T-helper 17 cell (primary cell): ENCODE data around the gene CATSPERE. TPM values are rescaled to one million over a fixed set of nuclear protein-coding genes. Genes with fewer than 3 reads are reported as not detected.
"Not testable (repeated sequence)": the region's sequence is repeated elsewhere in the genome, so short reads cannot be mapped to it uniquely, and the experiment has no call there.

Experiments used
- ATAC-seq: fragments of 150-1000 bp; cut with Tn5 transposase; 2 replicates; pipeline ENCODE4 v1.10.0; 2021; ENCODE audit warnings: mild to moderate bottlenecking, moderate library complexity
- DNase-seq, 3 donors: peaks; one replicate each; pipeline versions ENCODE4 v3.0.0 to v3.0.0-alpha.2; 2020 to 2021
- H3K9me3 ChIP-seq: one replicate; pipeline ENCODE4 v1.7.0; 2013; ENCODE audit warnings: low read length, mild to moderate bottlenecking; ENCODE audit not compliant: control insufficient read depth, poor library complexity, severe bottlenecking
- H3K27ac Mint-ChIP-seq: one replicate; pipeline ENCODE4 v1.8.0; 2022; ENCODE audit warnings: mild to moderate bottlenecking, moderate library complexity, mixed read lengths
- H3K27me3 Mint-ChIP-seq: one replicate; pipeline ENCODE4 v1.8.0; 2022; ENCODE audit warnings: mixed read lengths
- H3K36me3 Mint-ChIP-seq: one replicate; pipeline ENCODE4 v1.8.0; 2022; ENCODE audit warnings: low read depth, mixed read lengths
- H3K4me1 Mint-ChIP-seq: one replicate; pipeline ENCODE4 v1.8.0; 2022; ENCODE audit warnings: mild to moderate bottlenecking, mixed read lengths
- H3K4me3 Mint-ChIP-seq: one replicate; pipeline ENCODE4 v1.8.0; 2022; ENCODE audit warnings: mild to moderate bottlenecking, moderate library complexity, mixed read lengths
- total RNA-seq, 4 donors: library from RNA in 2 of 4; stranded (reverse) in 2 of 4; gene quantifications; one replicate each; pipeline ENCODE4 v1.2.3 and lab custom pipeline; 2022 to 2026

The CATSPERE gene
- total RNA-seq, 2 donors from 2014 or later, result 0.18 to 0.47 TPM

- no peaks in the 10 kb centered on the region for H3K9me3 ChIP-seq
- no peak overlapping the region for H3K27ac Mint-ChIP-seq
- H3K27me3 Mint-ChIP-seq, result no peaks in the 10 kb centered on the region
- ATAC-seq (no peak), DNase-seq (no peak)
- peaks cover 7% of the 10 kb centered on the region for H3K36me3 Mint-ChIP-seq
- H3K4me1 Mint-ChIP-seq, result peaks cover 25% of the 10 kb centered on the region
- no peak overlapping the region for H3K4me3 Mint-ChIP-seq
Measured at GRCh38 chr1:244678697-244679096, 217.6 kb downstream of the CATSPERE start.

GRCh38 chr1:244680667-244681066, 219.6 kb downstream of the CATSPERE start:
- Mint-ChIP-seq H3K4me1 (peaks cover 14% of the 10 kb centered on the region), H3K27me3 (no peaks in the 10 kb centered on the region), H3K27ac (no peak overlapping the region), H3K4me3 (no peak overlapping the region), H3K36me3 (peaks cover 4% of the 10 kb centered on the region)
- no peaks in the 10 kb centered on the region for H3K9me3 ChIP-seq
- DNase-seq (no peak), ATAC-seq (no peak)

- not testable (repeated sequence) for H3K4me3 Mint-ChIP-seq, DNase-seq, H3K36me3 Mint-ChIP-seq, H3K27me3 Mint-ChIP-seq, H3K27ac Mint-ChIP-seq, ATAC-seq, H3K9me3 ChIP-seq
- H3K4me1 Mint-ChIP-seq, result peaks cover 17% of the 10 kb centered on the region
Measured at GRCh38 chr1:244682087-244682486, 221.0 kb downstream of the CATSPERE start.

Other genes starting within 250 kb of the CATSPERE start
- 10 to 100 TPM; 44.6 to 48.1 TPM for gene ADSS2, start 9.4 kb upstream of the CATSPERE start, total RNA-seq
- gene DESI2, start 191.9 kb downstream of the CATSPERE start, total RNA-seq, result 10 to 100 TPM; 13.4 to 19.6 TPM